Stimulated activated naive CD8-positive, alpha-beta T cell treated with anti-CD3 and anti-CD28 coated beads, Interleukin-15, amount 100 ng/mL, for 72 hours (primary cell): ENCODE results near the gene CDON.

Experiments
- ATAC-seq: fragments of 150-1000 bp; cut with Tn5 transposase; 2 replicates; pipeline ENCODE4 v1.10.0; 2021; ENCODE audit warnings: mild to moderate bottlenecking, moderate library complexity
- DNase-seq, 2 donors: peaks; one replicate each; pipeline ENCODE4 v3.0.0; 2021 to 2022
- H3K27ac Mint-ChIP-seq, 2 donors: one replicate each; pipeline ENCODE4 v1.8.0; 2022; ENCODE audit warnings: mild to moderate bottlenecking in 2 of 2, mixed read lengths in 2 of 2, moderate library complexity in 2 of 2
- H3K27me3 Mint-ChIP-seq: one replicate; pipeline ENCODE4 v1.8.0; 2022; ENCODE audit warnings: mixed read lengths
- H3K4me1 Mint-ChIP-seq: one replicate; pipeline ENCODE4 v1.8.0; 2022; ENCODE audit warnings: mild to moderate bottlenecking, mixed read lengths
- H3K4me3 Mint-ChIP-seq, 2 donors: one replicate each; pipeline ENCODE4 v1.8.0; 2022; ENCODE audit warnings: mild to moderate bottlenecking in 2 of 2, mixed read lengths in 2 of 2, moderate library complexity in 1 of 2
- H3K9me3 Mint-ChIP-seq, 2 donors: one replicate each; pipeline ENCODE4 v1.8.0; 2022; ENCODE audit warnings: mixed read lengths in 2 of 2

Gene CDON

GRCh38 chr11:125960771-125961170, 101.9 kb downstream of the CDON start:
- no peak overlapping the region for H3K27ac Mint-ChIP-seq
- H3K9me3 Mint-ChIP-seq = peaks cover 9 to 10% of the 10 kb centered on the region in 2 donors
- DNase-seq = no peak
- no peak for ATAC-seq
- no peaks in the 10 kb centered on the region for H3K4me1 Mint-ChIP-seq
- H3K4me3 Mint-ChIP-seq = no peak overlapping the region
- no peaks in the 10 kb centered on the region for H3K27me3 Mint-ChIP-seq

GRCh38 chr11:125959931-125960330, 102.7 kb downstream of the CDON start:
- no peak overlapping the region for H3K27ac Mint-ChIP-seq
- H3K4me3 Mint-ChIP-seq = no peak overlapping the region
- peaks cover 9 to 10% of the 10 kb centered on the region in 2 donors for H3K9me3 Mint-ChIP-seq
- H3K27me3 Mint-ChIP-seq = no peaks in the 10 kb centered on the region
- no peaks in the 10 kb centered on the region for H3K4me1 Mint-ChIP-seq
- DNase-seq = no peak
- no peak for ATAC-seq

GRCh38 chr11:125959511-125959910, 103.2 kb downstream of the CDON start:
- ATAC-seq (no peak), DNase-seq (no peak)
- peaks cover 9 to 10% of the 10 kb centered on the region in 2 donors for H3K9me3 Mint-ChIP-seq
- no peaks in the 10 kb centered on the region for H3K4me1 Mint-ChIP-seq
- H3K4me3 Mint-ChIP-seq = no peak overlapping the region
- no peaks in the 10 kb centered on the region for H3K27me3 Mint-ChIP-seq
- H3K27ac Mint-ChIP-seq = no peak overlapping the region

- no peaks in the 10 kb centered on the region for H3K27me3 Mint-ChIP-seq
- H3K4me1 Mint-ChIP-seq = no peaks in the 10 kb centered on the region
- peaks cover 9 to 10% of the 10 kb centered on the region in 2 donors for H3K9me3 Mint-ChIP-seq
- H3K4me3 Mint-ChIP-seq = no peak overlapping the region
- DNase-seq (no peak), ATAC-seq (no peak)
- no peak overlapping the region for H3K27ac Mint-ChIP-seq
Measured at GRCh38 chr11:125958872-125959400, 103.7 kb downstream of the CDON start.

GRCh38 chr11:125957618-125958332, 104.9 kb downstream of the CDON start:
- no peak overlapping the region for H3K27ac Mint-ChIP-seq
- H3K4me3 Mint-ChIP-seq = no peak overlapping the region
- ATAC-seq (no peak), DNase-seq (no peak)
- H3K27me3 Mint-ChIP-seq = no peaks in the 10 kb centered on the region
- H3K9me3 Mint-ChIP-seq = peaks cover 5 to 6% of the 10 kb centered on the region in 2 donors
- no peaks in the 10 kb centered on the region for H3K4me1 Mint-ChIP-seq

DNA sequence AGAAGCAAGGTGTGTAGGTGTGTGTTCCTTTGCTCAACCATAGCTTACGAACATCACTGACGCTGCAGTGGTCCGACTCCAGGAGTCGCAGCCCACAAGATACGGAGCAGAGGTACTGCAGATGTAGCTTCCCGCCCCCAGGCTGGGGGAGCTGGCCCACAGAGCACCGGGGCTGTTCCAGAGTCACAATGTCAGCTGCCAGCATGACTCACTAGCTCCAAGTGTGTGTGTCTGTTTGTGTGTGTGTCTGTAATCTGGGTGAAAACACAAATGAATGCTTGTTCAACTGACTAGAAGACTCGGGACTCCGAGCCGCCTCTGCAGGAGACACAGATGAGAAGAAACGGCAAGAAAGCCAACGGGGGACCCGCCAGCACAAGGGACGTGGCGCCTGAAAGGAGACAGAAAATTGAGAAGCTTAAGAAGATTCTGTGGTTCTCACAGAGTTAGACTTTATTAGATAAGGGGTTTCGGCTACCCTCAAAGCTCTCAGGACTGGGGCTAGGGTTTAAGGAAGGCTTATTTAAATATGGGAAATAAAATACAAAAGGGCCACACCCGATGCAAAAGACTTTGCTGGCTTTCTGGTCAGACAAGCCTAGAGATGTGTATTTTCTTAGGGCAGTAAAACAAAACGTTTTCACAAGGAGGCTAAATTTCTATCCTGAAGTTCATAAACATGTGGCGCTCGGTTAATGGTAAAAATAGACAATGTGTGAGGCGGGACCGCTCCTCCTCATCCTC, 106.1 kb downstream of the CDON start:
- no peak overlapping the region for H3K4me3 Mint-ChIP-seq
- H3K4me1 Mint-ChIP-seq = no peaks in the 10 kb centered on the region
- DNase-seq (no peak), ATAC-seq (no peak)
- H3K9me3 Mint-ChIP-seq = no peaks in the 10 kb centered on the region
- no peak overlapping the region for H3K27ac Mint-ChIP-seq
- no peaks in the 10 kb centered on the region for H3K27me3 Mint-ChIP-seq

DNA sequence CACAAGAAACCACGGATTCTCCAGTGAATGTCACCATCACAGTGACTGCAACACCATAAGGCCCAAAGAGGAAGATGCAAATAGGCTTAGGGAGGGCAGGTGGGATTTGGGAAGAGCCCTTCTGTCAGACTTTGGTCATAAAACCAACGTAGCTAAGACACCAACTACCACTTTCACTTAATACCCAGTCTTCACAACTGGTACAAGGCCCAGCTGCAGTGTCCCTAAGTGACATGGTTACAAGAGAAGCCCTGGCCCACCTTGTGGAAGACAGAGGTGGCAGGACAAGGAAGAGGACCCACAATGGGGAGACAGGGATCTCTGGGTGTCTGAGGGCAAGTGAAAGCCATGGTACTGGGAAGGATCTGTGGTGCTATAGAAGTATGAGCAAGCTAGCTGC, 106.8 kb downstream of the CDON start:
- DNase-seq (no peak), ATAC-seq (no peak)
- H3K9me3 Mint-ChIP-seq = no peaks in the 10 kb centered on the region
- no peaks in the 10 kb centered on the region for H3K27me3 Mint-ChIP-seq
- H3K27ac Mint-ChIP-seq = peak overlapping the region in 1 of 2 donors; percentile 16
- no peak overlapping the region for H3K4me3 Mint-ChIP-seq
- H3K4me1 Mint-ChIP-seq = no peaks in the 10 kb centered on the region

- no peaks in the 10 kb centered on the region for H3K9me3 Mint-ChIP-seq
- DNase-seq = no peak
- H3K27me3 Mint-ChIP-seq = no peaks in the 10 kb centered on the region
- no peaks in the 10 kb centered on the region for H3K4me1 Mint-ChIP-seq
- H3K27ac Mint-ChIP-seq = no peak overlapping the region
- no peak for ATAC-seq
- no peak overlapping the region for H3K4me3 Mint-ChIP-seq
Measured at GRCh38 chr11:125954945-125955640, 107.6 kb downstream of the CDON start.

DNA sequence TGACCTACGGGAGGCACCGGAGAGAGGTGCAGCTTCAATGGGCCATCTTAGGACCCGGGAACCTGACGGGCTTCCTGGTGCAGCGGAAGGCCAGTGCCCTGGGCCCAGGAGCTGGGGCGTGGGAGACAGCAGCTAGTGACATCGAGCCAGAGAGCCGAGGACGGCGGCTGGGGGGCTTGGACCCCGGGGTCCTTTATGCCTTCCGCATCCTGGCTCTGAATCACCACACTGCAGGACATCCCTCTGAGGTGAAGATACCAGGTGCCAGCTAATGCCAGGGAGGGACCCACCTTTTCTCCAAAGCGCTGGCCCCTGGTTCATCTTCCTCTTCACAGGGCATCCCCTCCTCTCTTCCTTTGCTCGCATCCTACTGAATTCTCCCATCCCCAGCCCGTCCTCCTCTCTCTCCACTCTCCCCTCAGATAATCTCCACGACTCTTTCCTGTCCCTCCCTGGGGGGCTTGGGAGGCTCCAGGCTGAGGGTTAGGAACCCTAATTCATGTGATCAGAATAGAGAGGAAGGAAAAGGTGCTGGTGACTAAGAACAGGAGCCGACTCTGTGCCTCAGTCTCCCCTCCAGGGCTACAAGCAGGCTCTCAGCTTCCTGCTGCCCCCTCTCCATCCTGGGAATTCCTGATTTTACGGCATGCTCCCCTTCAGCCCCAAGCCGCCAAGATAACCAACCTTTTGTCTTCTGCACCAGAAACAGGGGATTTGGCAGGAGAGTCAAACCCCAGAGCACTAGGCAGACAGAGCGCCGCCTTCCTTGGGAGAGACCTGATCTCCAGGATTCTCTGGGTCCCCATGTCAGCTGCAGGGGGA, 108.3 kb downstream of the CDON start:
- Mint-ChIP-seq H3K4me1 (no peaks in the 10 kb centered on the region), H3K27ac (no peak overlapping the region), H3K4me3 (no peak overlapping the region), H3K9me3 (no peaks in the 10 kb centered on the region), H3K27me3 (no peaks in the 10 kb centered on the region)
- no peak for DNase-seq
- no peak for ATAC-seq

GRCh38 chr11:125953401-125953935, 109.2 kb downstream of the CDON start:
- Mint-ChIP-seq H3K4me3 (no peak overlapping the region), H3K4me1 (no peaks in the 10 kb centered on the region), H3K9me3 (no peaks in the 10 kb centered on the region), H3K27me3 (no peaks in the 10 kb centered on the region), H3K27ac (no peak overlapping the region)
- DNase-seq (no peak), ATAC-seq (no peak)

- ATAC-seq (no peak), DNase-seq (no peak)
- Mint-ChIP-seq H3K27ac (no peak overlapping the region), H3K9me3 (no peaks in the 10 kb centered on the region), H3K4me1 (no peaks in the 10 kb centered on the region), H3K4me3 (no peak overlapping the region), H3K27me3 (no peaks in the 10 kb centered on the region)
Measured at GRCh38 chr11:125952973-125953372, 109.7 kb downstream of the CDON start.

GRCh38 chr11:125952559-125952958, 110.1 kb downstream of the CDON start:
- no peak overlapping the region for H3K4me3 Mint-ChIP-seq
- H3K27me3 Mint-ChIP-seq = no peaks in the 10 kb centered on the region
- no peak for ATAC-seq

GRCh38 chr11:125951731-125952130, 110.9 kb downstream of the CDON start:
- no peak overlapping the region for H3K4me3 Mint-ChIP-seq
- DNase-seq (no peak), ATAC-seq (no peak)
- no peaks in the 10 kb centered on the region for H3K4me1 Mint-ChIP-seq
- no peaks in the 10 kb centered on the region for H3K27me3 Mint-ChIP-seq
- H3K9me3 Mint-ChIP-seq = no peaks in the 10 kb centered on the region
- H3K27ac Mint-ChIP-seq = no peak overlapping the region

More at GRCh38 chr11:125952559-125952958, 110.1 kb downstream of the CDON start:
- DNase-seq = no peak
- Mint-ChIP-seq H3K4me1 (no peaks in the 10 kb centered on the region), H3K9me3 (no peaks in the 10 kb centered on the region), H3K27ac (no peak overlapping the region)

- Mint-ChIP-seq H3K4me1 (no peaks in the 10 kb centered on the region), H3K27me3 (no peaks in the 10 kb centered on the region), H3K4me3 (no peak overlapping the region), H3K27ac (no peak overlapping the region), H3K9me3 (no peaks in the 10 kb centered on the region)
- no peak for DNase-seq
- peak; percentile 24 for ATAC-seq
Measured at GRCh38 chr11:125950696-125951651, 111.7 kb downstream of the CDON start.
